Caco-2 (cell line): ENCODE data around the gene SLC44A1. TPM values are rescaled to one million over a fixed set of nuclear protein-coding genes. Genes with fewer than 3 reads are reported as not detected.

Source experiments
- BruUV-seq: library from RNA; stranded (reverse); fragments of 400-500 nt; replicated peaks from 2 replicates; lab custom pipeline; 2021; lab: Mats Ljungman, UMichigan
- CTCF ChIA-PET: fragments of 300-600 bp; sonication (Branson Sonifier 250); formaldehyde crosslinking; loops from one replicate; lab custom pipeline; 2022; ENCODE audit warnings: antibody characterized with exemption; lab: Charles Lee
- POLR2A ChIA-PET: fragments of 300-600 bp; sonication (Branson Sonifier 250); formaldehyde crosslinking; loops from one replicate; lab custom pipeline; 2022; ENCODE audit warnings: antibody characterized with exemption; lab: Charles Lee
- DNase-seq, 2 experiments: peaks; one replicate each; pipeline versions ENCODE4 v3.0.0 to v3.0.0-alpha.2; 2020 to 2022
- H3K27me3 ChIP-seq: replicated peaks from 2 replicates; pipeline ENCODE4 v1.6.0; 2011; ENCODE audit warnings: low read length; ENCODE audit not compliant: control insufficient read depth, insufficient read depth
- H3K36me3 ChIP-seq: 2 replicates; pipeline ENCODE4 v1.5.1; 2011; ENCODE audit warnings: low read length; ENCODE audit not compliant: control insufficient read depth, insufficient read depth
- H3K4me1 ChIP-seq: fragments of 250-450 bp; sonication (Bioruptor Pico); 2 replicates; pipeline ENCODE4 v1.5.1; 2020; ENCODE audit warnings: mild to moderate bottlenecking
- H3K4me3 ChIP-seq: 2 replicates; pipeline ENCODE4 v1.5.1; 2011; ENCODE audit warnings: low read depth, mild to moderate bottlenecking, control low read depth, low read length
- H3K9me3 ChIP-seq: fragments of 250-450 bp; sonication (Bioruptor Pico); 2 replicates; pipeline ENCODE4 v1.5.1; 2020; ENCODE audit warnings: mild to moderate bottlenecking, moderate library complexity
- H3K27ac Mint-ChIP-seq: one replicate; pipeline ENCODE4 v1.8.0; 2022; ENCODE audit warnings: mixed read lengths; ENCODE audit not compliant: unreplicated experiment
- H3K27me3 Mint-ChIP-seq: one replicate; pipeline ENCODE4 v1.8.0; 2022; ENCODE audit warnings: mixed read lengths; ENCODE audit not compliant: insufficient read depth, unreplicated experiment
- H3K36me3 Mint-ChIP-seq: one replicate; pipeline ENCODE4 v1.8.0; 2022; ENCODE audit warnings: mild to moderate bottlenecking, mixed read lengths; ENCODE audit not compliant: insufficient read depth, unreplicated experiment
- H3K4me1 Mint-ChIP-seq: one replicate; pipeline ENCODE4 v1.8.0; 2022; ENCODE audit warnings: low read depth, mixed read lengths; ENCODE audit not compliant: unreplicated experiment
- H3K4me3 Mint-ChIP-seq: one replicate; pipeline ENCODE4 v1.8.0; 2022; ENCODE audit warnings: mild to moderate bottlenecking, moderate library complexity, mixed read lengths; ENCODE audit not compliant: unreplicated experiment
- H3K9me3 Mint-ChIP-seq: one replicate; pipeline ENCODE4 v1.8.0; 2022; ENCODE audit warnings: mixed read lengths; ENCODE audit not compliant: unreplicated experiment
- CTCF ChIP-seq, 2 experiments: fragments of 200-600 bp in 1 of 2; IDR thresholded peaks; 1 replicate in 1 of 2; 2 replicates in 1 of 2; pipeline versions ENCODE4 v1.5.1 to v1.8.0; 2011 to 2022; ENCODE audit warnings: antibody characterized with exemption in 1 of 2, control low read depth in 1 of 2, inconsistent platforms in 1 of 2, low read depth in 1 of 2, low read length in 1 of 2, mild to moderate bottlenecking in 1 of 2, moderate library complexity in 1 of 2; ENCODE audit not compliant: insufficient read depth in 1 of 2, severe bottlenecking in 1 of 2, unreplicated experiment in 1 of 2
- intact Hi-C: fragments of 100-400 bp; cut with micrococcal nuclease; formaldehyde crosslinking; loops from one replicate; pipeline ENCODE4 v1.10.0; 2022; ENCODE audit not compliant: unreplicated experiment
- total RNA-seq: library from RNA; stranded (reverse); gene quantifications from 2 replicates; pipeline ENCODE4 v1.2.3, GENCODE V29; 2022

The SLC44A1 gene
- total RNA-seq, 1 experiment from 2014 or later, result 45.8 TPM

- no peaks in the 10 kb centered on the region for H3K36me3 Mint-ChIP-seq
- ChIA-PET POLR2A (no interaction called here), CTCF (no interaction called here)
- Histone ChIP-seq H3K36me3 (no peaks in the 10 kb centered on the region), H3K27me3 (no peaks in the 10 kb centered on the region), H3K4me1 (peaks cover 9% of the 10 kb centered on the region; the same call in 1 of the 2 replicates), H3K4me3 (no peak overlapping the region), H3K9me3 (no peaks in the 10 kb centered on the region)
- intact Hi-C loops, result no loop called here
- H3K27ac Mint-ChIP-seq, result no peak overlapping the region
- H3K4me3 Mint-ChIP-seq, result no peak overlapping the region
- DNase-seq, result no peak
- BruUV-seq, result no TSS peak
- no peak for TF ChIP-seq CTCF (IDR thresholded peaks at IDR 0.05; ENCODE audit: insufficient read depth in 1 of 2, low read depth in 1 of 2, low read length in 1 of 2, severe bottlenecking in 1 of 2, unreplicated experiment in 1 of 2)
- no peaks in the 10 kb centered on the region for H3K9me3 Mint-ChIP-seq
- H3K4me1 Mint-ChIP-seq, result no peaks in the 10 kb centered on the region
- no peaks in the 10 kb centered on the region for H3K27me3 Mint-ChIP-seq
Observed at GRCh38 chr9:105233873-105234272, 10.6 kb upstream of the SLC44A1 start.

GRCh38 chr9:105236261-105236660, 8.2 kb upstream of the SLC44A1 start:
- no peaks in the 10 kb centered on the region for H3K27me3 Mint-ChIP-seq

GRCh38 chr9:105237246-105237645, 7.2 kb upstream of the SLC44A1 start:
- BruUV-seq, result no TSS peak

More at GRCh38 chr9:105236261-105236660, 8.2 kb upstream of the SLC44A1 start:
- H3K36me3 Mint-ChIP-seq, result no peaks in the 10 kb centered on the region
- no peak for DNase-seq
- Histone ChIP-seq H3K4me3 (no peak overlapping the region), H3K9me3 (no peaks in the 10 kb centered on the region), H3K4me1 (peaks cover 9% of the 10 kb centered on the region; the same call in 1 of the 2 replicates), H3K36me3 (no peaks in the 10 kb centered on the region), H3K27me3 (no peaks in the 10 kb centered on the region)
- no peak overlapping the region for H3K27ac Mint-ChIP-seq
- no peak overlapping the region for H3K4me3 Mint-ChIP-seq
- ChIA-PET CTCF (no interaction called here), POLR2A (no interaction called here)
- H3K9me3 Mint-ChIP-seq, result no peaks in the 10 kb centered on the region
- no peaks in the 10 kb centered on the region for H3K4me1 Mint-ChIP-seq
- intact Hi-C loops, result no loop called here
- BruUV-seq, result no TSS peak
- TF ChIP-seq CTCF (IDR thresholded peaks at IDR 0.05; ENCODE audit: insufficient read depth in 1 of 2, low read depth in 1 of 2, low read length in 1 of 2, severe bottlenecking in 1 of 2, unreplicated experiment in 1 of 2), result no peak

More at GRCh38 chr9:105237246-105237645, 7.2 kb upstream of the SLC44A1 start:
- Mint-ChIP-seq H3K36me3 (no peaks in the 10 kb centered on the region), H3K4me3 (no peak overlapping the region), H3K27ac (no peak overlapping the region), H3K9me3 (no peaks in the 10 kb centered on the region), H3K27me3 (no peaks in the 10 kb centered on the region), H3K4me1 (no peaks in the 10 kb centered on the region)
- no peak for TF ChIP-seq CTCF (IDR thresholded peaks at IDR 0.05; ENCODE audit: insufficient read depth in 1 of 2, low read depth in 1 of 2, low read length in 1 of 2, severe bottlenecking in 1 of 2, unreplicated experiment in 1 of 2)
- intact Hi-C loops, result no loop called here
- Histone ChIP-seq H3K4me1 (peaks cover 9% of the 10 kb centered on the region; the same call in 1 of the 2 replicates), H3K36me3 (no peaks in the 10 kb centered on the region), H3K9me3 (no peaks in the 10 kb centered on the region), H3K4me3 (no peak overlapping the region), H3K27me3 (no peaks in the 10 kb centered on the region)
- POLR2A ChIA-PET, result no interaction called here
- no peak for DNase-seq
- CTCF ChIA-PET, result no interaction called here
